Esophagus squamous epithelium (tissue), 4 donors: ENCODE results near the gene ASIC2.
"Not testable (repeated sequence)": the region's sequence is repeated elsewhere in the genome, so short reads cannot be mapped to it uniquely, and the experiment has no call there.

ENCODE experiments used
- CTCF ChIP-seq, 6 experiments: fragments of 450-650 bp in 4 of 6; fragments of 200-600 bp in 2 of 6; sonication (generic) in 2 of 6; IDR thresholded peaks; one replicate each; pipeline ENCODE4 v1.5.1; 2016 to 2019; ENCODE audit warnings: antibody characterized with exemption in 6 of 6, mild to moderate bottlenecking in 4 of 6, moderate library complexity in 4 of 6
- POLR2A ChIP-seq, 4 donors: fragments of 450-650 bp; IDR thresholded peaks; one replicate each; pipeline ENCODE4 v1.6.1; 2017; ENCODE audit warnings: antibody characterized with exemption in 4 of 4, mild to moderate bottlenecking in 4 of 4, moderate library complexity in 3 of 4

GRCh38 chr17:32987868-32988267 is 305.2 kb downstream of the ASIC2 start:
- TF ChIP-seq POLR2A, CTCF (IDR thresholded peaks at IDR 0.05): not testable (repeated sequence)
